Neural progenitor cell (in vitro differentiated cells): ENCODE results near the gene EPS8. TPM values are rescaled to one million over a fixed set of nuclear protein-coding genes. Genes with fewer than 3 reads are reported as not detected.
"Not testable (repeated sequence)": the region's sequence is repeated elsewhere in the genome, so short reads cannot be mapped to it uniquely, and the experiment has no call there.

Experiments used
- DNase-seq: peaks from one replicate; pipeline ENCODE4 v3.0.0-alpha.2; 2016; ENCODE audit warnings: low spot score
- H2AFZ ChIP-seq: fragments of 200-600 bp; sonication (generic); replicated peaks from 2 replicates; pipeline ENCODE4 v1.6.1; 2016; ENCODE audit warnings: antibody characterized with exemption
- H3F3A ChIP-seq: fragments of 200-600 bp; sonication (generic); 2 replicates; pipeline ENCODE4 v1.6.1; 2016; ENCODE audit warnings: antibody characterized with exemption, low read depth
- H3K27ac ChIP-seq: fragments of 200-600 bp; sonication (generic); 2 replicates; pipeline ENCODE4 v1.5.1; 2016; ENCODE audit warnings: mild to moderate bottlenecking
- H3K27me3 ChIP-seq: fragments of 200-600 bp; sonication (generic); 2 replicates; pipeline ENCODE4 v1.6.1; 2016; ENCODE audit warnings: mild to moderate bottlenecking, moderate library complexity
- H3K36me3 ChIP-seq: fragments of 200-600 bp; sonication (generic); 2 replicates; pipeline ENCODE4 v1.5.1; 2016
- H3K4me1 ChIP-seq: fragments of 200-600 bp; sonication (generic); 2 replicates; pipeline ENCODE4 v1.6.1; 2016; ENCODE audit warnings: mixed run types
- H3K4me2 ChIP-seq: fragments of 200-600 bp; sonication (generic); 2 replicates; pipeline ENCODE4 v1.6.1; 2016
- H3K4me3 ChIP-seq: fragments of 200-600 bp; sonication (generic); 2 replicates; pipeline ENCODE4 v1.5.1; 2016
- H3K79me2 ChIP-seq: fragments of 200-600 bp; sonication (generic); 2 replicates; pipeline ENCODE4 v1.6.1; 2016; ENCODE audit warnings: low read depth
- H3K9ac ChIP-seq: fragments of 200-600 bp; sonication (generic); 2 replicates; pipeline ENCODE4 v1.6.1; 2016
- H3K9me3 ChIP-seq: fragments of 200-600 bp; sonication (generic); 2 replicates; pipeline ENCODE4 v1.5.1; 2016; ENCODE audit warnings: low read depth
- H4K20me1 ChIP-seq: fragments of 200-600 bp; sonication (generic); 2 replicates; pipeline ENCODE4 v1.6.1; 2016; ENCODE audit warnings: low read depth
- H3K27ac Mint-ChIP-seq: 3 replicates; pipeline ENCODE4 v1.8.0; 2021; ENCODE audit warnings: mixed read lengths
- H3K27me3 Mint-ChIP-seq: 2 replicates; pipeline ENCODE4 v1.8.0; 2022; ENCODE audit warnings: low read depth, mild to moderate bottlenecking, inconsistent platforms, moderate library complexity, mixed read lengths; ENCODE audit not compliant: insufficient read depth
- H3K36me3 Mint-ChIP-seq: 3 replicates; pipeline ENCODE4 v1.8.0; 2021; ENCODE audit warnings: mixed read lengths
- H3K4me1 Mint-ChIP-seq: 3 replicates; pipeline ENCODE4 v1.8.0; 2021; ENCODE audit warnings: mixed read lengths
- H3K4me3 Mint-ChIP-seq: 3 replicates; pipeline ENCODE4 v1.8.0; 2021; ENCODE audit warnings: mild to moderate bottlenecking, moderate library complexity, mixed read lengths
- H3K9me3 Mint-ChIP-seq: 3 replicates; pipeline ENCODE4 v1.8.0; 2020; ENCODE audit warnings: mixed read lengths
- EZH2 ChIP-seq: fragments of 200-600 bp; sonication (generic); IDR thresholded peaks from 2 replicates; pipeline ENCODE4 v1.6.1; 2017; ENCODE audit warnings: antibody characterized with exemption, mild to moderate bottlenecking, moderate library complexity
- EZH2phosphoT487 ChIP-seq: fragments of 200-600 bp; sonication (generic); IDR thresholded peaks from 2 replicates; pipeline ENCODE4 v1.6.1; 2017; ENCODE audit warnings: antibody characterized with exemption
- total RNA-seq: library from RNA; depleted of rRNA; stranded (reverse); fragments of >200 nt; gene quantifications from 2 replicates; pipeline ENCODE4 v1.2.3, GENCODE V29; 2015; ENCODE audit warnings: low replicate concordance
- TF ChIP-seq, protein P1 (sequence below): fragments of 200-600 bp; sonication (generic); IDR thresholded peaks from 2 replicates; pipeline ENCODE4 v1.5.1; 2017; ENCODE audit warnings: antibody characterized with exemption, mild to moderate bottlenecking

The EPS8 gene
- total RNA-seq, 1 donor from 2014 or later: 17.0 TPM

DNA sequence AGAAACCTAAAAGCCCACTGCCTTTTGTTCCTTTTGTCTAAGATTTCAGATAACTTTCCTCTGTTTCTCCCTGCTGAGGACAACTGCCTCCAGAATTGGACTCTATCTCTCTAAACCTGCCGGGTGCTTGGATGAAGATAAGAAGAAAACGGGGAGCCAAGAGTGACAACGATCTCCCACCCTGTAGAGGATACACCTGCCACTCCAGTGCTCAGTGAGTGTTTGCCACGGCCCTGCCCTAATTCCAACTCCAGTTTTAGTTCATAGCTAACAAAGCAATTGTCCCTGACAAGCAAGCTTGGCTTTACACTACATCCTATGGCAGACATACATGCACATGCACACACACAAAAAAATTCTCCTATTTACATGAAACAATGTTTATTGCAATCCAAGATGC lies 39.3 kb downstream of the EPS8 start:
- H3K36me3 ChIP-seq: no peaks in the 10 kb centered on the region
- H3K4me1 ChIP-seq: no peaks in the 10 kb centered on the region
- no peak overlapping the region for H2AFZ ChIP-seq
- H3K27me3 ChIP-seq: no peaks in the 10 kb centered on the region
- H3F3A ChIP-seq: no peaks in the 10 kb centered on the region
- no peaks in the 10 kb centered on the region for H3K4me1 Mint-ChIP-seq
- H3K27ac ChIP-seq: no peak overlapping the region
- H3K9me3 Mint-ChIP-seq: peaks cover 17% of the 10 kb centered on the region
- no peaks in the 10 kb centered on the region for H4K20me1 ChIP-seq
- H3K36me3 Mint-ChIP-seq: peaks cover 5% of the 10 kb centered on the region
- peaks cover 2% of the 10 kb centered on the region for H3K27me3 Mint-ChIP-seq
- H3K9me3 ChIP-seq: no peaks in the 10 kb centered on the region
- no peak overlapping the region for H3K4me3 ChIP-seq
- no peak overlapping the region for H3K27ac Mint-ChIP-seq
- no peak overlapping the region for H3K4me3 Mint-ChIP-seq
- H3K4me2 ChIP-seq: no peak overlapping the region
- no peaks in the 10 kb centered on the region for H3K79me2 ChIP-seq
- TF ChIP-seq EZH2: no peak
- TF ChIP-seq, protein P1, sequence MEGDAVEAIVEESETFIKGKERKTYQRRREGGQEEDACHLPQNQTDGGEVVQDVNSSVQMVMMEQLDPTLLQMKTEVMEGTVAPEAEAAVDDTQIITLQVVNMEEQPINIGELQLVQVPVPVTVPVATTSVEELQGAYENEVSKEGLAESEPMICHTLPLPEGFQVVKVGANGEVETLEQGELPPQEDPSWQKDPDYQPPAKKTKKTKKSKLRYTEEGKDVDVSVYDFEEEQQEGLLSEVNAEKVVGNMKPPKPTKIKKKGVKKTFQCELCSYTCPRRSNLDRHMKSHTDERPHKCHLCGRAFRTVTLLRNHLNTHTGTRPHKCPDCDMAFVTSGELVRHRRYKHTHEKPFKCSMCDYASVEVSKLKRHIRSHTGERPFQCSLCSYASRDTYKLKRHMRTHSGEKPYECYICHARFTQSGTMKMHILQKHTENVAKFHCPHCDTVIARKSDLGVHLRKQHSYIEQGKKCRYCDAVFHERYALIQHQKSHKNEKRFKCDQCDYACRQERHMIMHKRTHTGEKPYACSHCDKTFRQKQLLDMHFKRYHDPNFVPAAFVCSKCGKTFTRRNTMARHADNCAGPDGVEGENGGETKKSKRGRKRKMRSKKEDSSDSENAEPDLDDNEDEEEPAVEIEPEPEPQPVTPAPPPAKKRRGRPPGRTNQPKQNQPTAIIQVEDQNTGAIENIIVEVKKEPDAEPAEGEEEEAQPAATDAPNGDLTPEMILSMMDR: no peak
- no peak for TF ChIP-seq EZH2phosphoT487
- no peak for DNase-seq
- no peak overlapping the region for H3K9ac ChIP-seq

- not testable (repeated sequence) for H3K4me1 Mint-ChIP-seq, H3K4me3 Mint-ChIP-seq, H3K27ac Mint-ChIP-seq, H3K36me3 Mint-ChIP-seq, H3F3A ChIP-seq, H3K9me3 ChIP-seq, H3K4me2 ChIP-seq, H4K20me1 ChIP-seq, H3K27me3 Mint-ChIP-seq, H3K79me2 ChIP-seq, H2AFZ ChIP-seq, DNase-seq, H3K9ac ChIP-seq, H3K27me3 ChIP-seq, H3K27ac ChIP-seq, H3K4me3 ChIP-seq, H3K36me3 ChIP-seq, H3K4me1 ChIP-seq
- peaks cover 20% of the 10 kb centered on the region for H3K9me3 Mint-ChIP-seq
Measured at GRCh38 chr12:15741870-15742269, 47.3 kb downstream of the EPS8 start.

DNA sequence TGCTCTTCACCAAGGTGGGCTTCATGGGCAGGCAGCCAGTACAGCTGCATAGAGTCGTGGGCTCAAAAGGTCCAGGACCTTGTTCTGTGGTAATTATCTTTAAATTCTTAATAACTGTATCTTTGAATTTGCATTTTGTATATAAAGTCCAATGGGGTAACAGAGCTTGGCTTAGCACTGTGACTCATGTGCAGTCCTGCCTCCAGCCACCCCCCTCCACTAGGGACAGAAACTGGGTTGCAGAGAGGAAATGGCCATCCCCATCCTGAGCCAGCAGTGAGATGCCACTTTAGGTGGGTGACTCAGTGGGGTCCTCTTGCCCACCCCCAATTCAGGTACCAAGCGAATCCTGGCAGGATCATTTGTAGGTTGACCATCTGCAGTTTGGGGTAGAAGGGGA lies 48.1 kb downstream of the EPS8 start:
- Histone ChIP-seq H3K79me2 (no peaks in the 10 kb centered on the region), H3K27ac (no peak overlapping the region), H3K4me2 (no peak overlapping the region), H3K4me1 (no peaks in the 10 kb centered on the region), H3K9ac (no peak overlapping the region), H3F3A (no peaks in the 10 kb centered on the region), H3K36me3 (no peaks in the 10 kb centered on the region), H3K9me3 (no peaks in the 10 kb centered on the region), H4K20me1 (no peaks in the 10 kb centered on the region), H2AFZ (no peak overlapping the region), H3K27me3 (no peaks in the 10 kb centered on the region), H3K4me3 (no peak overlapping the region)
- H3K4me3 Mint-ChIP-seq: no peak overlapping the region
- TF ChIP-seq, protein P1: no peak
- TF ChIP-seq EZH2phosphoT487 (no peak), EZH2 (no peak)
- no peak for DNase-seq
- no peaks in the 10 kb centered on the region for H3K4me1 Mint-ChIP-seq
- H3K27me3 Mint-ChIP-seq: peaks cover 2% of the 10 kb centered on the region
- H3K36me3 Mint-ChIP-seq: peaks cover 7% of the 10 kb centered on the region
- H3K27ac Mint-ChIP-seq: no peak overlapping the region
- H3K9me3 Mint-ChIP-seq: peaks cover 20% of the 10 kb centered on the region

- not testable (repeated sequence) for H3K4me2 ChIP-seq, H3K36me3 Mint-ChIP-seq, H3K4me3 Mint-ChIP-seq
Measured at GRCh38 chr12:15740389-15740788, 48.8 kb downstream of the EPS8 start.

More at GRCh38 chr12:15740389-15740788, 48.8 kb downstream of the EPS8 start:
- H3K4me1 ChIP-seq, DNase-seq, H3K4me1 Mint-ChIP-seq, H3K27me3 ChIP-seq, H3K36me3 ChIP-seq, H3K9me3 ChIP-seq, H3K4me3 ChIP-seq, H3K27ac ChIP-seq, H3K9ac ChIP-seq, H3K27me3 Mint-ChIP-seq, H4K20me1 ChIP-seq, H3F3A ChIP-seq, H2AFZ ChIP-seq, H3K27ac Mint-ChIP-seq, H3K79me2 ChIP-seq: not testable (repeated sequence)
- peaks cover 17% of the 10 kb centered on the region for H3K9me3 Mint-ChIP-seq
